ENCODE measurements around the gene HSD11B2. TPM values are rescaled to one million over a fixed set of nuclear protein-coding genes. Genes with fewer than 3 reads are reported as not detected.
A peak's percentile ranks its signal among the peaks of the same experiment; 100 is the strongest.

The HSD11B2 gene
- total and polyA plus RNA-seq, 2 experiments from 2014 or later = 0.93 to 2.3 TPM

DNA sequence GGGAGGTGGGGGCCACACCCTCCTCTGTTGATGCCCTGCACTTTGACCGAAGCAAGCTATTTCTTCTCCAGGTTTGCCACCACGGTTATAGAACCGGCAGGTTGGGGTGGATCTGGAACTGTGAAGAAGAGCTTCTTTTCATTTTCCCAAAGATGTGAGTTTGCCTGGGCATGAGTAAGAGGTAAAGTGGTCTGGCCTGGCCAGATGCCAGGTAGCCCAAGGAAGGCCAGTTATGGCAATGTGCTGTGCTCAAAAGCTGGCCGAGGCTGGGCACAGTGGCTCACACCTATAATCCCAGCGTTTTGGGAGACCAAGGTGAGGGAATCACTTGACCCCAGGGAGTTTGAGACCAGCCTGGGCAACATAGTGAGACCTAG, 31.3 kb downstream of the HSD11B2 start:
- H3K27ac ChIP-seq = peak overlapping the region; percentile 51
- no peaks in the 10 kb centered on the region for H3K36me3 ChIP-seq (replicated peaks; ENCODE audit: insufficient read depth, low read depth)
- peak overlapping the region; percentile 14 for H3K4me2 ChIP-seq
- DNase-seq (ENCODE audit: low spot score) = no peak
- peaks cover 98% of the 10 kb centered on the region for H4K20me1 ChIP-seq (ENCODE audit: insufficient read depth, poor library complexity, severe bottlenecking)
- TF ChIP-seq, protein P1, sequence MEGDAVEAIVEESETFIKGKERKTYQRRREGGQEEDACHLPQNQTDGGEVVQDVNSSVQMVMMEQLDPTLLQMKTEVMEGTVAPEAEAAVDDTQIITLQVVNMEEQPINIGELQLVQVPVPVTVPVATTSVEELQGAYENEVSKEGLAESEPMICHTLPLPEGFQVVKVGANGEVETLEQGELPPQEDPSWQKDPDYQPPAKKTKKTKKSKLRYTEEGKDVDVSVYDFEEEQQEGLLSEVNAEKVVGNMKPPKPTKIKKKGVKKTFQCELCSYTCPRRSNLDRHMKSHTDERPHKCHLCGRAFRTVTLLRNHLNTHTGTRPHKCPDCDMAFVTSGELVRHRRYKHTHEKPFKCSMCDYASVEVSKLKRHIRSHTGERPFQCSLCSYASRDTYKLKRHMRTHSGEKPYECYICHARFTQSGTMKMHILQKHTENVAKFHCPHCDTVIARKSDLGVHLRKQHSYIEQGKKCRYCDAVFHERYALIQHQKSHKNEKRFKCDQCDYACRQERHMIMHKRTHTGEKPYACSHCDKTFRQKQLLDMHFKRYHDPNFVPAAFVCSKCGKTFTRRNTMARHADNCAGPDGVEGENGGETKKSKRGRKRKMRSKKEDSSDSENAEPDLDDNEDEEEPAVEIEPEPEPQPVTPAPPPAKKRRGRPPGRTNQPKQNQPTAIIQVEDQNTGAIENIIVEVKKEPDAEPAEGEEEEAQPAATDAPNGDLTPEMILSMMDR (IDR thresholded peaks at IDR 0.05; ENCODE audit: poor library complexity) = no peak
- TF ChIP-seq EZH2phosphoT487 (IDR thresholded peaks at IDR 0.05; ENCODE audit: low read depth, severe bottlenecking, unreplicated experiment) (no peak), EZH2 (IDR thresholded peaks at IDR 0.05; ENCODE audit: borderline replicate concordance) (no peak)
- no peak overlapping the region for H2AFZ ChIP-seq
- no peaks in the 10 kb centered on the region for H3K27me3 ChIP-seq
- no peaks in the 10 kb centered on the region for H3K9me3 ChIP-seq (ENCODE audit: low read depth)
- H3K4me3 ChIP-seq = no peak overlapping the region
- peaks cover 44% of the 10 kb centered on the region for H3K4me1 ChIP-seq (ENCODE audit: insufficient read depth)
- H3K79me2 ChIP-seq = peaks cover 85% of the 10 kb centered on the region
- WGBS (ENCODE audit: low lambda C conversion rate, missing lambda C conversion rate) = 89% methylated on average over 5 of the region's 5 CpGs
- H3K9me2 ChIP-seq (replicated peaks; ENCODE audit: insufficient read depth) = no peaks in the 10 kb centered on the region

DNA sequence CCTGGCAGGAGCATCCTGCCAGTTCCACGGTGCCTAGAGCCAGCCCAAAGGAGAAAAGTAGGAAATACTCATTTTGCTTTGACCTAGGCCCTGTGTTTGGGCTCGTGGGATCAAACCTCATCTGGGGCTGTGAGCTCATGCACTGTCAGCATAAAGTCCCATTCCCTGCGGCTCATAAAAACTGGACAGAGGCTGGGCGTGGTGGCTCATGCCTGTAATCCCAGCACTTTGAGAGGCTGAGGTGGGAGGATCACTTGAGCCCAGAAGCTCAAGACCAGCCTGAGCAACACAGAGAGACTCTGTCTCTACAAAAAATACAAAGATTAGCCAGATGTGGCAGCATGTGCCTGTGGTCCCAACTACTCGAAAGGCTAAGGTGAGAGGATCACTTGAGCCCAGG, 32.1 kb downstream of the HSD11B2 start:
- Histone ChIP-seq H3K9me3 (ENCODE audit: low read depth) (no peaks in the 10 kb centered on the region), H4K20me1 (ENCODE audit: insufficient read depth, poor library complexity, severe bottlenecking) (peaks cover 100% of the 10 kb centered on the region), H3K79me2 (peaks cover 93% of the 10 kb centered on the region), H3K4me3 (no peak overlapping the region), H3K27ac (peak overlapping the region; percentile 51), H3K4me2 (no peak overlapping the region), H3K27me3 (no peaks in the 10 kb centered on the region), H3K36me3 (replicated peaks; ENCODE audit: insufficient read depth, low read depth) (no peaks in the 10 kb centered on the region), H3K9me2 (replicated peaks; ENCODE audit: insufficient read depth) (no peaks in the 10 kb centered on the region), H3K4me1 (ENCODE audit: insufficient read depth) (peaks cover 39% of the 10 kb centered on the region), H2AFZ (no peak overlapping the region)
- TF ChIP-seq EZH2 (IDR thresholded peaks at IDR 0.05; ENCODE audit: borderline replicate concordance) = no peak
- TF ChIP-seq, protein P1 (IDR thresholded peaks at IDR 0.05; ENCODE audit: poor library complexity) = no peak
- TF ChIP-seq EZH2phosphoT487 (IDR thresholded peaks at IDR 0.05; ENCODE audit: low read depth, severe bottlenecking, unreplicated experiment) = no peak
- DNase-seq (ENCODE audit: low spot score) = no peak
- 68% methylated on average over 5 of the region's 5 CpGs for WGBS (ENCODE audit: low lambda C conversion rate, missing lambda C conversion rate)

DNA sequence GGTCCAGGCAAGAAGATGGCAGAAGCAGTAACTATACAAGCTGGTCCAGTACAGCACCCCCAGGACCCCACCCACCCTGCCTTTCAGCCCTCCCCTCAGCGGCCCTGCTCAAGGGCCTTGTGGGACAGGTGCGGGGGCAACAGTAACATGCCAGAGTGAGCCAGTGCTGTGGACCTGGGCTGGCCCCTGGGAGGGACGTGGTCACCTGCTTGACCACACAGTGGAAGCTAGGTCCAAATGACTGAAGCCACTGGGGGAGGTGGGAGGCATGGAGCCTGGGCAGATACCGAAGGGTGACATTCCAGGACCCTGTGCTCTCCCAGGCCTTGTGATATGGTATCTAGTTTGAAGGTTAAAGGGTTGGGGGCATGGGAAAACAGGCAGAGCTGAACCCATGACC, 32.8 kb downstream of the HSD11B2 start:
- no peaks in the 10 kb centered on the region for H3K36me3 ChIP-seq (replicated peaks; ENCODE audit: insufficient read depth, low read depth)
- H3K9me3 ChIP-seq (ENCODE audit: low read depth) = no peaks in the 10 kb centered on the region
- H3K79me2 ChIP-seq = peaks cover 96% of the 10 kb centered on the region
- TF ChIP-seq EZH2phosphoT487 (IDR thresholded peaks at IDR 0.05; ENCODE audit: low read depth, severe bottlenecking, unreplicated experiment) = no peak
- TF ChIP-seq, protein P1 (IDR thresholded peaks at IDR 0.05; ENCODE audit: poor library complexity) = no peak
- no peak for TF ChIP-seq EZH2 (IDR thresholded peaks at IDR 0.05; ENCODE audit: borderline replicate concordance)
- H3K27me3 ChIP-seq = no peaks in the 10 kb centered on the region
- peaks cover 34% of the 10 kb centered on the region for H3K4me1 ChIP-seq (ENCODE audit: insufficient read depth)
- H2AFZ ChIP-seq = no peak overlapping the region
- WGBS (ENCODE audit: low lambda C conversion rate, missing lambda C conversion rate) = 96% methylated on average over 4 of the region's 4 CpGs
- H4K20me1 ChIP-seq (ENCODE audit: insufficient read depth, poor library complexity, severe bottlenecking) = peaks cover 100% of the 10 kb centered on the region
- no peak overlapping the region for H3K27ac ChIP-seq
- H3K4me2 ChIP-seq = no peak overlapping the region
- DNase-seq (ENCODE audit: low spot score) = no peak
- no peak overlapping the region for H3K4me3 ChIP-seq
- H3K9me2 ChIP-seq (replicated peaks; ENCODE audit: insufficient read depth) = no peaks in the 10 kb centered on the region

DNA sequence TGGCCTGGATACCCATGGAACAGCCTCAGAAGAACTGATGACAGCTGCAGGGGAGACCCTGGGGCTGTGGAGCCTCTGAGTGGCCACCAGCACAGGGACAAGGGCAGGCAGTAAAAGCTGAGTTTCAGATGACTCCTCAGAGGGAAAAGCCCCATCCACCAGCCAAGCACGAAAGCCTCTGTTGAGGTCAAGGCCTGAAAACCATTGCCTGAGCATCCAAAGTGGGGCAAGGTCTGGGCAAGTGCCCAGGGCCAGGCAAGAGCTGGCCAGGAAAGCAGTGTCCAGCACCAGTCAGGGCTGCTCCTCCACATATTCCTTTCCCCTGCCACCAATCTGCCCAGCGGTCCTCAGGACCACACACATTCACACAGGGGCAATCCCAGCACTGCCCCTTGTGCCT, 33.6 kb downstream of the HSD11B2 start:
- H3K9me3 ChIP-seq (ENCODE audit: low read depth) = no peaks in the 10 kb centered on the region
- H2AFZ ChIP-seq = no peak overlapping the region
- no peaks in the 10 kb centered on the region for H3K9me2 ChIP-seq (replicated peaks; ENCODE audit: insufficient read depth)
- peaks cover 96% of the 10 kb centered on the region for H3K79me2 ChIP-seq
- H3K4me1 ChIP-seq (ENCODE audit: insufficient read depth) = peaks cover 33% of the 10 kb centered on the region
- H3K4me3 ChIP-seq = no peak overlapping the region
- H3K27ac ChIP-seq = no peak overlapping the region
- DNase-seq (ENCODE audit: low spot score) = no peak
- no peak overlapping the region for H3K4me2 ChIP-seq
- 92% methylated on average over 2 of the region's 2 CpGs for WGBS (ENCODE audit: low lambda C conversion rate, missing lambda C conversion rate)
- H4K20me1 ChIP-seq (ENCODE audit: insufficient read depth, poor library complexity, severe bottlenecking) = peaks cover 100% of the 10 kb centered on the region
- H3K27me3 ChIP-seq = no peaks in the 10 kb centered on the region
- no peak for TF ChIP-seq EZH2 (IDR thresholded peaks at IDR 0.05; ENCODE audit: borderline replicate concordance)
- H3K36me3 ChIP-seq (replicated peaks; ENCODE audit: insufficient read depth, low read depth) = no peaks in the 10 kb centered on the region
